Brain microvascular endothelial cell (primary cell): ENCODE measurements around the gene HHIP.

Source experiments
- DNase-seq: peaks from one replicate; pipeline ENCODE4 v3.0.0-alpha.2; 2020
- H3K27ac ChIP-seq: fragments of 250-450 bp; sonication (Bioruptor Pico); 2 replicates; pipeline ENCODE4 v1.5.1; 2020; ENCODE audit warnings: mild to moderate bottlenecking, moderate library complexity
- H3K27me3 ChIP-seq: fragments of 250-450 bp; sonication (Bioruptor Pico); replicated peaks from 2 replicates; pipeline ENCODE4 v1.5.1; 2020; ENCODE audit warnings: mild to moderate bottlenecking
- H3K36me3 ChIP-seq: fragments of 250-450 bp; sonication (Bioruptor Pico); replicated peaks from 2 replicates; pipeline ENCODE4 v1.5.1; 2020; ENCODE audit warnings: mild to moderate bottlenecking
- H3K4me3 ChIP-seq: 2 replicates; pipeline ENCODE4 v1.5.1; 2011; ENCODE audit warnings: low read depth, mild to moderate bottlenecking, control low read depth, low read length, moderate library complexity
- CTCF ChIP-seq: IDR thresholded peaks from 2 replicates; pipeline ENCODE4 v1.5.1; 2011; ENCODE audit warnings: low read depth, mild to moderate bottlenecking, moderate library complexity, low read length, control low read depth, inconsistent platforms; ENCODE audit errors: missing control alignments
- in situ Hi-C: cut with HindIII; loops from 2 replicates; pipeline ENCODE4 v1.10.0; 2017; ENCODE audit warnings: low sequenced_read_pairs, low pct_ligation_motif_present

Gene HHIP

GRCh38 chr4:144732584-144733428 lies 86.8 kb downstream of the HHIP start:
- Histone ChIP-seq H3K27me3 (no peaks in the 10 kb centered on the region), H3K27ac (no peak overlapping the region), H3K4me3 (no peak overlapping the region), H3K36me3 (peaks cover 20% of the 10 kb centered on the region)
- no peak for DNase-seq
- in situ Hi-C loops = no loop called here
- no peak for TF ChIP-seq CTCF

- Histone ChIP-seq H3K4me3 (no peak overlapping the region), H3K27ac (no peak overlapping the region), H3K36me3 (peaks cover 24% of the 10 kb centered on the region), H3K27me3 (no peaks in the 10 kb centered on the region)
- in situ Hi-C loops = no loop called here
- no peak for DNase-seq
- TF ChIP-seq CTCF = no peak
These were observed 87.6 kb downstream of the HHIP start for GRCh38 chr4:144733566-144733965.

GRCh38 chr4:144734522-144734921 lies 88.6 kb downstream of the HHIP start:
- no peak for DNase-seq
- no peak for TF ChIP-seq CTCF
- Histone ChIP-seq H3K36me3 (peaks cover 26% of the 10 kb centered on the region), H3K27ac (no peak overlapping the region), H3K4me3 (no peak overlapping the region), H3K27me3 (no peaks in the 10 kb centered on the region)
- in situ Hi-C loops = no loop called here

GRCh38 chr4:144738649-144739048 lies 92.7 kb downstream of the HHIP start:
- no peaks in the 10 kb centered on the region for H3K27me3 ChIP-seq
- H3K4me3 ChIP-seq = no peak overlapping the region
- no peak overlapping the region for H3K27ac ChIP-seq
- no peak for DNase-seq
- peaks cover 36% of the 10 kb centered on the region for H3K36me3 ChIP-seq
- TF ChIP-seq CTCF = no peak
- in situ Hi-C loops = no loop called here

- Histone ChIP-seq H3K27ac (no peak overlapping the region), H3K36me3 (peaks cover 36% of the 10 kb centered on the region), H3K27me3 (no peaks in the 10 kb centered on the region), H3K4me3 (no peak overlapping the region)
- no peak for DNase-seq
- in situ Hi-C loops = no loop called here
- TF ChIP-seq CTCF = no peak
These were observed 93.6 kb downstream of the HHIP start for GRCh38 chr4:144739511-144740033.
